Measurements from ENCODE around the gene CKS1B.

CKS1B gene

DNA sequence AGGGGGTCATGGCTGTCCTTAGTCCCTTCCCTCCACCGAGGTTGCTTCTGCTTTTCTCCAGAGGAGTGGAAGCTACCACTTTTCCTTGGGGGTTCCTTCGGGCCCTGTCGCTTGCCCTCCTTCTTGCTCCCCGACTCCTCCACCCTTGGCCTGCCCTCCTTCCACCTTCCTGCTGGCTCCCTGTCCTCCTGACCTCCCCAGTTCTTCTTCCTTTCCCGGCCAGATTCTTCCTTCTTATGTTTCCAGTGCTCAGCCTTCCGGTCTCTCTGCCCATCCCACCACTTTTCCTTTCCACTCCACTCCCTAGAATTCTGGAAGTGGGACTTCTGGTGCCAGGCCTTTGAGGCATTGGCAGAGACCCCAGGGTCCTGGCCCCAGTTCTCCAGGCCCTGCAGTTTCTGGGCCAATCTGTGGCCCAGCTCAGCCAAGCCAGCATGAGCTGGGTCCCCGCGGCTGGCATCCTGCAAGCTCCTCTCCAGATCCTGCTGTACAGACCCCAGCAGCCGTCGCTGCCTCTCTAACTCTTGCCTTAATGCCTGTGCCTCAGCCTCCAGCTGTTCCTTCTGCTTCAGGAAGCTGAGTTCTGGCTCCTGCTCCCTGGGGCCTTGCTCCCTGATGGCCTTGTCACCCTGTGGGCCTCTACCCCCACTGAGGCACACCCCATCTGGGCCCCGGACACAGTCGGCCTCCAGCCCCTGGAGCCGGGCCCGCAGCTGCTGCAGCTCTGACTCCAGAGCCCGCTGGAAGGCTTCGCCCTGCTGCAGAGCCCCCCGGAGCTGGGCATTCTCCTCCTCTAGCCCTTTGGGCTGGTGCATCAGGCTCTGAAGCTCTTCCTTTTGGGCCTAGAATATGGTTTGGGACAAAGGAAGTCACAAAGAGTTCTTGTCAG lies 28.3 kb upstream of the CKS1B start:
- Histone ChIP-seq H3K36me3 (ENCODE audit: control insufficient read depth, insufficient read depth, low read length) (peaks cover 30% of the 10 kb centered on the region), H3K27ac (ENCODE audit: insufficient read depth, low read depth, low read length, poor library complexity, severe bottlenecking) (no peak overlapping the region), H3K9me3 (ENCODE audit: control insufficient read depth, low read length) (no peaks in the 10 kb centered on the region), H3K4me1 (ENCODE audit: control insufficient read depth, insufficient read depth, low read length) (peaks cover 8% of the 10 kb centered on the region), H3K4me3 (ENCODE audit: insufficient read depth, low read depth, low read length) (no peak overlapping the region), H3K27me3 (ENCODE audit: control insufficient read depth, insufficient read depth, low read length, poor library complexity, severe bottlenecking) (no peaks in the 10 kb centered on the region)
- WGBS, 2 experiments = 93 to 94% methylated on average over 17 of the region's 17 CpGs

GRCh38 chr1:154948079-154948478 lies 26.4 kb upstream of the CKS1B start:
- Histone ChIP-seq H3K4me3 (ENCODE audit: insufficient read depth, low read depth, low read length) (no peak overlapping the region), H3K4me1 (ENCODE audit: control insufficient read depth, insufficient read depth, low read length) (peaks cover 5% of the 10 kb centered on the region), H3K9me3 (ENCODE audit: control insufficient read depth, low read length) (no peaks in the 10 kb centered on the region), H3K27ac (ENCODE audit: insufficient read depth, low read depth, low read length, poor library complexity, severe bottlenecking) (no peak overlapping the region), H3K36me3 (ENCODE audit: control insufficient read depth, insufficient read depth, low read length) (peaks cover 32% of the 10 kb centered on the region), H3K27me3 (ENCODE audit: control insufficient read depth, insufficient read depth, low read length, poor library complexity, severe bottlenecking) (no peaks in the 10 kb centered on the region)
- 95% methylated on average over 11 of the region's 11 CpGs for WGBS, 2 experiments

- Histone ChIP-seq H3K9me3 (ENCODE audit: control insufficient read depth, low read length) (no peaks in the 10 kb centered on the region), H3K4me3 (ENCODE audit: insufficient read depth, low read depth, low read length) (no peak overlapping the region), H3K4me1 (ENCODE audit: control insufficient read depth, insufficient read depth, low read length) (peaks cover 33% of the 10 kb centered on the region), H3K36me3 (ENCODE audit: control insufficient read depth, insufficient read depth, low read length) (peaks cover 21% of the 10 kb centered on the region), H3K27me3 (ENCODE audit: control insufficient read depth, insufficient read depth, low read length, poor library complexity, severe bottlenecking) (no peaks in the 10 kb centered on the region), H3K27ac (ENCODE audit: insufficient read depth, low read depth, low read length, poor library complexity, severe bottlenecking) (no peak overlapping the region)
- 89 to 90% methylated on average over 15 of the region's 15 CpGs for WGBS, 2 experiments
Observed at GRCh38 chr1:154951901-154952657, 22.4 kb upstream of the CKS1B start.

GRCh38 chr1:154952664-154953063 lies 21.8 kb upstream of the CKS1B start:
- H3K4me1 ChIP-seq (ENCODE audit: control insufficient read depth, insufficient read depth, low read length) = peaks cover 39% of the 10 kb centered on the region
- no peaks in the 10 kb centered on the region for H3K9me3 ChIP-seq (ENCODE audit: control insufficient read depth, low read length)
- H3K36me3 ChIP-seq (ENCODE audit: control insufficient read depth, insufficient read depth, low read length) = peaks cover 21% of the 10 kb centered on the region
- no peak overlapping the region for H3K27ac ChIP-seq (ENCODE audit: insufficient read depth, low read depth, low read length, poor library complexity, severe bottlenecking)
- 90 to 91% methylated on average over 6 of the region's 6 CpGs for WGBS, 2 experiments
- H3K4me3 ChIP-seq (ENCODE audit: insufficient read depth, low read depth, low read length) = no peak overlapping the region
- H3K27me3 ChIP-seq (ENCODE audit: control insufficient read depth, insufficient read depth, low read length, poor library complexity, severe bottlenecking) = no peaks in the 10 kb centered on the region

GRCh38 chr1:154953611-154954038 lies 20.9 kb upstream of the CKS1B start:
- Histone ChIP-seq H3K36me3 (ENCODE audit: control insufficient read depth, insufficient read depth, low read length) (peaks cover 18% of the 10 kb centered on the region), H3K4me3 (ENCODE audit: insufficient read depth, low read depth, low read length) (no peak overlapping the region)

DNA sequence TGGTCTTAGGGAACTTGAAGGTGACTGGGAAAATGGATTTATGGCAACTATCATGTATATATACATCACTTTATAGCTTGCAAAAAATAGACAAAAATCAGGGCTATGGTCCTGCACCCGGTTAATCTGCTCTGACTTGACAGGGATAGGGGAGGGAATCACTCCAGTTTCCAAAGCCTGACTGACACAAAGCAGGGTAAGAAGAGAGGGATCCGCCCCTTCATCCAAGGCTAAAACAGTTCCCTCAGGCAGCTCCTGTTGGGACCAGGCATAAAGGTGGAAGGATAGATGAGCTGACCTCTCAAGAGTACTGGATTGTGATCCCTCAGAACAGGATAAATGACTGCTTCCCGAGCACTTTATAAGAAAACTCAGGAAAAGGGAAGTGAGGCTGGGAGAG lies 19.9 kb upstream of the CKS1B start:
- H3K4me3 ChIP-seq (ENCODE audit: insufficient read depth, low read depth, low read length) = peak overlapping the region; percentile 51
- H3K27me3 ChIP-seq (ENCODE audit: control insufficient read depth, insufficient read depth, low read length, poor library complexity, severe bottlenecking) = no peaks in the 10 kb centered on the region
- peaks cover 25% of the 10 kb centered on the region for H3K36me3 ChIP-seq (ENCODE audit: control insufficient read depth, insufficient read depth, low read length)
- H3K9me3 ChIP-seq (ENCODE audit: control insufficient read depth, low read length) = no peaks in the 10 kb centered on the region
- WGBS, 2 experiments = 63 to 79% methylated on average over 3 of the region's 3 CpGs
- peak overlapping the region; percentile 99 for H3K27ac ChIP-seq (ENCODE audit: insufficient read depth, low read depth, low read length, poor library complexity, severe bottlenecking)
- peaks cover 49% of the 10 kb centered on the region for H3K4me1 ChIP-seq (ENCODE audit: control insufficient read depth, insufficient read depth, low read length)

More at GRCh38 chr1:154953611-154954038, 20.9 kb upstream of the CKS1B start:
- 94 to 96% methylated on average over 2 of the region's 2 CpGs for WGBS, 2 experiments
- no peaks in the 10 kb centered on the region for H3K27me3 ChIP-seq (ENCODE audit: control insufficient read depth, insufficient read depth, low read length, poor library complexity, severe bottlenecking)
- no peak overlapping the region for H3K27ac ChIP-seq (ENCODE audit: insufficient read depth, low read depth, low read length, poor library complexity, severe bottlenecking)
- H3K9me3 ChIP-seq (ENCODE audit: control insufficient read depth, low read length) = no peaks in the 10 kb centered on the region
- peaks cover 48% of the 10 kb centered on the region for H3K4me1 ChIP-seq (ENCODE audit: control insufficient read depth, insufficient read depth, low read length)

DNA sequence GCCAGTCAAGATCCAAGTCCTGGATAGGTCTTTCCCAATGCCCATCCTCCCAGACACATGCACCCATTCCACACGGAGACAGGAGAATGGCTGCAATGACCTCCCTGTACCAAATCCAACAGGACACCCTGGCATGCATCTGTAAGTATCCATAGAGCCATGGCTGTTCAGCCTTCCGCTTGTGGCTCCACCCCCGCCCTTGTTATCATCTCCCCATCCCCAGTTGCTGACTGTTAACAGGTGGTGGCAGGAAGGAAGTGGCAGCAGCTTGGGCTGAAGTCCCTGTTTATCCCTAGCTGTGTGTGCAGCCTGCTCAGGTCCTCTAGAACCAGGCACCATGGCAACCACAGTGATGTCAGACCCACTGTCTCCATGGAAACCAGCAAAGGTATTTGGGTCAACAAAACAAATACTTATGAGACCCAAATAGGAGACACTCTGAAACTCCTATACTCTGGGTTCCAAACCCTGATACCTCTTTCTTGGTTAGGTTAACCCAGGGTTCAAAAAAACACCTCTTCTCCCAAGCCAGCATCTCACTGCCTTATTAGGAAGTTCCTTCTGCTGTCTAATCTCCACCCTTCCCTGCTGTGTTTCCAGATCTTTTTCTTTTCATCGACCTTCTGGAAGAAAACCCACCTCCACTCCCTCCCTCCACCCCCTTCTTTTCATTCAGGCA lies 19.3 kb upstream of the CKS1B start:
- Histone ChIP-seq H3K27me3 (ENCODE audit: control insufficient read depth, insufficient read depth, low read length, poor library complexity, severe bottlenecking) (no peaks in the 10 kb centered on the region), H3K4me1 (ENCODE audit: control insufficient read depth, insufficient read depth, low read length) (peaks cover 49% of the 10 kb centered on the region), H3K36me3 (ENCODE audit: control insufficient read depth, insufficient read depth, low read length) (peaks cover 27% of the 10 kb centered on the region), H3K9me3 (ENCODE audit: control insufficient read depth, low read length) (no peaks in the 10 kb centered on the region), H3K27ac (ENCODE audit: insufficient read depth, low read depth, low read length, poor library complexity, severe bottlenecking) (peak overlapping the region; percentile 99), H3K4me3 (ENCODE audit: insufficient read depth, low read depth, low read length) (peak overlapping the region; percentile 51)
- WGBS, 2 experiments = 28 to 30% methylated on average over 4 of the region's 4 CpGs

GRCh38 chr1:154955718-154956543 lies 18.6 kb upstream of the CKS1B start, which contains the start of gene PBXIP1:
Gene PBXIP1 (minus strand): TSS chr1:154956099. CDS start chr1:154953721, 2,378 bp downstream.
- H3K4me3 ChIP-seq (ENCODE audit: insufficient read depth, low read depth, low read length) = peak within 1 kb of the TSS; percentile 51
- H3K36me3 ChIP-seq (ENCODE audit: control insufficient read depth, insufficient read depth, low read length) = peaks cover 21% of the 10 kb centered on the region
- WGBS, 2 experiments = 0% methylated on average over 18 of the region's 18 CpGs
- H3K4me1 ChIP-seq (ENCODE audit: control insufficient read depth, insufficient read depth, low read length) = peaks cover 54% of the 10 kb centered on the region
- H3K27ac ChIP-seq (ENCODE audit: insufficient read depth, low read depth, low read length, poor library complexity, severe bottlenecking) = peak within 1 kb of the TSS; percentile 99
- H3K9me3 ChIP-seq (ENCODE audit: control insufficient read depth, low read length) = no peaks in the 10 kb centered on the region
- H3K27me3 ChIP-seq (ENCODE audit: control insufficient read depth, insufficient read depth, low read length, poor library complexity, severe bottlenecking) = no peaks in the 10 kb centered on the region

DNA sequence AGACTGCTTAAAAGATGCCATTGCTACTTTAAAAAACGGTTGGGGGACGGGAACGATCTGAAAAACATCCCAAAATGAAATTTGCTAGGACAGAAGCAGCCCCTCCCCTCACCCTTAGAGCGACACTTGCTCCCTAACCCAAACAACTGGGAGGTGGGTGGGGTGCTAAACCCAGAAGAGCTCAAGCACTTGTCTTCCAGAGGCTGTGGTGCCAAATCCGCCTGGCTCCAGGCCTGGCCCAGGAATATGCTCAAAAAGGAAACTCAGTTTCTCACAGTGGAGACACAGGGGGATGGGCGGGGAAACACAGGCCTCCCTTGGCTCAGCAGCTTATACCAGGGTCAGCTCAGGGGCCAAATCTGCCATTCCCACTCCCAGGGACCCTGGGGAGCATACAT lies 17.9 kb upstream of the CKS1B start:
- WGBS, 2 experiments = 7% methylated on average over 6 of the region's 6 CpGs
- peak overlapping the region; percentile 99 for H3K27ac ChIP-seq (ENCODE audit: insufficient read depth, low read depth, low read length, poor library complexity, severe bottlenecking)
- peaks cover 54% of the 10 kb centered on the region for H3K4me1 ChIP-seq (ENCODE audit: control insufficient read depth, insufficient read depth, low read length)

More for the DNA sequence above, 17.9 kb upstream of the CKS1B start:
- no peaks in the 10 kb centered on the region for H3K27me3 ChIP-seq (ENCODE audit: control insufficient read depth, insufficient read depth, low read length, poor library complexity, severe bottlenecking)
- H3K36me3 ChIP-seq (ENCODE audit: control insufficient read depth, insufficient read depth, low read length) = peaks cover 17% of the 10 kb centered on the region
- no peaks in the 10 kb centered on the region for H3K9me3 ChIP-seq (ENCODE audit: control insufficient read depth, low read length)
- H3K4me3 ChIP-seq (ENCODE audit: insufficient read depth, low read depth, low read length) = peak overlapping the region; percentile 51
